HepG2 (cell line): Measurements from ENCODE around the gene ZFAND2A. TPM values are rescaled to one million over a fixed set of nuclear protein-coding genes. Genes with fewer than 3 reads are reported as not detected.
A peak's percentile ranks its signal among the peaks of the same experiment; 100 is the strongest.

Experiments used
- ATAC-seq: fragments of 200-7000 bp; cut with Tn5 transposase; 3 replicates; pipeline ENCODE4 v1.9.1; 2020; ENCODE audit warnings: mild to moderate bottlenecking, moderate library complexity
- BruUV-seq: library from RNA; stranded (reverse); fragments of 400-500 nt; replicated peaks from 2 replicates; lab custom pipeline; 2021; lab: Mats Ljungman, UMichigan
- CTCF ChIA-PET: fragments of 300-600 bp; formaldehyde crosslinking; extraction: SDS; loops from one replicate; lab custom pipeline; 2021; ENCODE audit warnings: low total read pairs, inconsistent platforms, low intra/inter-chr PET ratio; lab: Yijun Ruan, JAX
- POLR2A ChIA-PET: fragments of 350-600 bp; sonication (Branson Sonifier 250); formaldehyde crosslinking; loops from one replicate; lab custom pipeline; 2020; ENCODE audit warnings: antibody characterized with exemption, inconsistent platforms; lab: Yijun Ruan, JAX
- DNase-seq: peaks from one replicate; pipeline ENCODE4 v3.0.0-alpha.2; 2015; ENCODE audit warnings: low spot score
- FAIRE-seq: peaks from 3 replicates; lab custom pipeline; 2011; peaks lifted over from hg19 to GRCh38; lab: Jason Lieb, UNC
- H2AFZ ChIP-seq: one replicate; pipeline ENCODE4 v1.6.1; 2011; ENCODE audit warnings: low read length, inconsistent platforms
- H3K27ac ChIP-seq: fragments of 300-600 bp; 3 replicates; pipeline ENCODE4 v1.8.0; 2011; ENCODE audit warnings: mixed run types, mild to moderate bottlenecking, mixed read lengths, low read length, inconsistent platforms; ENCODE audit not compliant: insufficient read depth; ENCODE audit errors: extremely low read length
- H3K27me3 ChIP-seq, 2 experiments: fragments of 200-600 bp in 1 of 2; 2 replicates in 1 of 2; 3 replicates in 1 of 2; pipeline versions ENCODE4 v1.6.0 to v1.8.0; 2011; ENCODE audit warnings: low read length in 2 of 2, mild to moderate bottlenecking in 2 of 2, moderate library complexity in 2 of 2, inconsistent platforms in 1 of 2; ENCODE audit not compliant: insufficient read depth in 2 of 2, control insufficient read depth in 1 of 2
- H3K36me3 ChIP-seq, 2 experiments: fragments of 200-600 bp in 1 of 2; replicated peaks in 1 of 2; 2 replicates in 1 of 2; 3 replicates in 1 of 2; pipeline versions ENCODE4 v1.5.1 to v1.8.0; 2011; ENCODE audit warnings: low read length in 2 of 2, inconsistent platforms in 1 of 2; ENCODE audit not compliant: insufficient read depth in 2 of 2, control insufficient read depth in 1 of 2
- H3K4me1 ChIP-seq: 2 replicates; pipeline ENCODE4 v1.5.1; 2012; ENCODE audit warnings: low read length, inconsistent platforms; ENCODE audit not compliant: insufficient read depth
- H3K4me2 ChIP-seq: 2 replicates; pipeline ENCODE4 v1.6.0; 2011; ENCODE audit warnings: low read depth, low read length, inconsistent platforms
- H3K4me3 ChIP-seq, 3 experiments: fragments of 200-600 bp in 1 of 3; sonication (generic), shearing (Covaris generic) in 1 of 3; replicated peaks in 1 of 3; 2 replicates each; pipeline ENCODE4 v1.5.1; 2011 to 2016; ENCODE audit warnings: low read length in 3 of 3, inconsistent platforms in 2 of 3, low read depth in 2 of 3, mild to moderate bottlenecking in 2 of 3, control low read depth in 1 of 3, mixed read lengths in 1 of 3; ENCODE audit not compliant: insufficient read depth in 1 of 3
- H3K79me2 ChIP-seq: one replicate; pipeline ENCODE4 v1.6.1; 2011; ENCODE audit warnings: low read length, inconsistent platforms; ENCODE audit not compliant: insufficient read depth
- H3K9ac ChIP-seq: 2 replicates; pipeline ENCODE4 v1.6.0; 2011; ENCODE audit warnings: mild to moderate bottlenecking, low read depth, low read length, inconsistent platforms; ENCODE audit not compliant: insufficient read depth
- H3K9me3 ChIP-seq: 2 replicates; pipeline ENCODE4 v1.5.1; 2012; ENCODE audit warnings: mild to moderate bottlenecking, low read length
- H4K20me1 ChIP-seq: 2 replicates; pipeline ENCODE4 v1.6.0; 2011; ENCODE audit warnings: inconsistent platforms, mild to moderate bottlenecking, low read length, moderate library complexity; ENCODE audit not compliant: insufficient read depth
- EP300 ChIP-seq, 3 experiments: sonication (generic) in 1 of 3; formaldehyde crosslinking in 1 of 3; IDR thresholded peaks; 2 replicates each; pipeline versions ENCODE4 v1.5.1 to v1.6.1; 2011 to 2020; ENCODE audit warnings: low read depth in 2 of 3, low read length in 2 of 3, borderline replicate concordance in 1 of 3, improper control_type of control experiment in 1 of 3, mild to moderate bottlenecking in 1 of 3, missing genetic modification reagents in 1 of 3, moderate library complexity in 1 of 3
- GPN1 ChIP-seq: sonication (generic); formaldehyde crosslinking; IDR thresholded peaks from 2 replicates; pipeline ENCODE4 v1.5.1; 2020; ENCODE audit warnings: missing genetic modification reagents, borderline replicate concordance
- GZF1 ChIP-seq: sonication (generic); formaldehyde crosslinking; IDR thresholded peaks from 2 replicates; pipeline ENCODE4 v1.5.1; 2020; ENCODE audit warnings: mild to moderate bottlenecking, missing genetic modification reagents
- KMT2B ChIP-seq: IDR thresholded peaks from 2 replicates; pipeline ENCODE4 v1.6.1; 2016; ENCODE audit warnings: missing genetic modification reagents, missing compliant biosample characterization
- LBX2 ChIP-seq: sonication (generic); formaldehyde crosslinking; IDR thresholded peaks from 2 replicates; pipeline ENCODE4 v1.5.0; 2020; ENCODE audit warnings: missing genetic modification reagents, mild to moderate bottlenecking, borderline replicate concordance
- MYNN ChIP-seq: sonication (generic); formaldehyde crosslinking; IDR thresholded peaks from 2 replicates; pipeline ENCODE4 v1.4.0; 2020; ENCODE audit warnings: mild to moderate bottlenecking, low read depth, missing genetic modification reagents
- MZF1 ChIP-seq: sonication (generic); formaldehyde crosslinking; IDR thresholded peaks from 2 replicates; pipeline ENCODE4 v1.8.1; 2023; ENCODE audit warnings: mild to moderate bottlenecking, missing genetic modification reagents, borderline replicate concordance
- NFIC ChIP-seq: IDR thresholded peaks from 2 replicates; pipeline ENCODE4 v1.6.1; 2012; ENCODE audit warnings: mild to moderate bottlenecking, low read length, inconsistent platforms
- NFKB2 ChIP-seq: sonication (generic); formaldehyde crosslinking; IDR thresholded peaks from 2 replicates; pipeline ENCODE4 v1.4.0; 2020; ENCODE audit warnings: missing genetic modification reagents, borderline replicate concordance
- PHF21A ChIP-seq: sonication (generic); formaldehyde crosslinking; IDR thresholded peaks from 2 replicates; pipeline ENCODE4 v1.5.0; 2020; ENCODE audit warnings: mild to moderate bottlenecking, missing genetic modification reagents
- RXRA ChIP-seq: sonication (generic); formaldehyde crosslinking; IDR thresholded peaks from 2 replicates; pipeline ENCODE4 v1.5.1; 2020; ENCODE audit warnings: missing genetic modification reagents
- SIN3B ChIP-seq: fragments of 150-350 bp; IDR thresholded peaks from 2 replicates; pipeline ENCODE4 v1.6.1; 2014; ENCODE audit warnings: low read length
- SNRNP70 ChIP-seq: fragments of 200-400 bp; formaldehyde crosslinking; IDR thresholded peaks from 2 replicates; pipeline ENCODE4 v1.6.1; 2017; ENCODE audit warnings: mild to moderate bottlenecking, low read depth, low read length, moderate library complexity
- SP5 ChIP-seq: IDR thresholded peaks from 2 replicates; pipeline ENCODE4 v1.6.1; 2016; ENCODE audit warnings: low read depth, borderline replicate concordance
- SSRP1 ChIP-seq: IDR thresholded peaks from 2 replicates; pipeline ENCODE4 v1.6.1; 2016; ENCODE audit warnings: control low read depth
- YEATS4 ChIP-seq: sonication (generic); formaldehyde crosslinking; IDR thresholded peaks from 2 replicates; pipeline ENCODE4 v1.4.0; 2020; ENCODE audit warnings: missing genetic modification reagents, borderline replicate concordance
- ZBTB38 ChIP-seq: sonication (generic); formaldehyde crosslinking; IDR thresholded peaks from 2 replicates; pipeline ENCODE4 v1.5.1; 2020; ENCODE audit warnings: mild to moderate bottlenecking, missing genetic modification reagents
- ZFP41 ChIP-seq: sonication (generic); formaldehyde crosslinking; IDR thresholded peaks from 2 replicates; pipeline ENCODE4 v1.4.0; 2020; ENCODE audit warnings: mild to moderate bottlenecking, missing genetic modification reagents, borderline replicate concordance
- ZMYM4 ChIP-seq: sonication (generic); formaldehyde crosslinking; IDR thresholded peaks from 2 replicates; pipeline ENCODE4 v1.8.1; 2023; ENCODE audit warnings: mild to moderate bottlenecking, missing genetic modification reagents
- ZNF121 ChIP-seq: sonication (generic); formaldehyde crosslinking; IDR thresholded peaks from 2 replicates; pipeline ENCODE4 v1.5.0; 2020; ENCODE audit warnings: mild to moderate bottlenecking, missing genetic modification reagents
- ZNF205 ChIP-seq: IDR thresholded peaks from 2 replicates; pipeline ENCODE4 v1.6.1; 2018; ENCODE audit warnings: missing biosample characterization, missing genetic modification reagents
- ZNF253 ChIP-seq: sonication (generic); formaldehyde crosslinking; IDR thresholded peaks from 2 replicates; pipeline ENCODE4 v1.8.0; 2022; ENCODE audit warnings: mild to moderate bottlenecking, missing genetic modification reagents, borderline replicate concordance
- ZNF292 ChIP-seq: sonication (generic); formaldehyde crosslinking; IDR thresholded peaks from 2 replicates; pipeline ENCODE4 v1.8.1; 2022; ENCODE audit warnings: mild to moderate bottlenecking, low read depth, missing genetic modification reagents, borderline replicate concordance
- ZNF510 ChIP-seq: sonication (generic); formaldehyde crosslinking; IDR thresholded peaks from 2 replicates; pipeline ENCODE4 v1.4.0; 2020; ENCODE audit warnings: low read depth, mild to moderate bottlenecking, missing genetic modification reagents
- ZNF740 ChIP-seq: sonication (generic); formaldehyde crosslinking; IDR thresholded peaks from 2 replicates; pipeline ENCODE4 v1.4.0; 2020; ENCODE audit warnings: missing genetic modification reagents
- ZNF768 ChIP-seq: sonication (generic); formaldehyde crosslinking; IDR thresholded peaks from 2 replicates; pipeline ENCODE4 v1.4.0; 2020; ENCODE audit warnings: missing genetic modification reagents
- ZNF781 ChIP-seq: sonication (generic); formaldehyde crosslinking; IDR thresholded peaks from 2 replicates; pipeline ENCODE4 v1.5.1; 2020; ENCODE audit warnings: borderline replicate concordance, mild to moderate bottlenecking, missing genetic modification reagents; ENCODE audit errors: not compliant biosample characterization
- WGBS: methylation state at CpG from one replicate; pipeline ENCODE4 v1.1.6; 2017; ENCODE audit warnings: low lambda C conversion rate; 5-methylcytosine and 5-hydroxymethylcytosine counted together
- in situ Hi-C: cut with HindIII; loops from 2 replicates; pipeline ENCODE4 v1.10.0; 2017; ENCODE audit warnings: low pct_unique_long_range_greater_than_20kb; ENCODE audit not compliant: extremely low pct_ligation_motif_present
- intact Hi-C: fragments of 100-400 bp; cut with micrococcal nuclease; formaldehyde crosslinking; loops from one replicate; pipeline ENCODE4 v1.10.0; 2022; ENCODE audit not compliant: unreplicated experiment
- polyA plus RNA-seq, 8 experiments: library from polyadenylated mRNA; depleted of rRNA in 3 of 8; stranded (reverse) in 7 of 8; unstranded in 1 of 8; fragments of >200 nt; fragmentation: Illumina TruSeq in 4 of 8; extraction: Trizol in 4 of 8; gene quantifications; 2 replicates each; pipeline versions ENCODE4 v1.2.1 to v1.2.3, GENCODE V29; 2011 to 2016; ENCODE audit warnings: low read depth in 4 of 8, missing spikeins in 1 of 8, mixed read lengths in 1 of 8; ENCODE audit not compliant: insufficient read depth in 1 of 8
- total RNA-seq, 5 experiments: library from RNA; depleted of rRNA; stranded (reverse); fragments of >200 nt; fragmentation: Illumina TruSeq; extraction: Trizol; gene quantifications; 2 replicates each; pipeline ENCODE4 v1.2.3, GENCODE V29; 2016; ENCODE audit warnings: low read depth in 1 of 5

The ZFAND2A gene
- total and polyA plus RNA-seq, 2 of the 13 experiments (the other 11 are each of a cell fraction or from before 2014, with no cell fraction given), result 140 to 153 TPM

- H3K27ac ChIP-seq, result peak overlapping the region; percentile 88
- in situ Hi-C loops, result loop anchor here (5.0 kb wide), 1 partner anchor 73 kb away; the partner anchor contains the start of gene GPER1
- peaks cover 39% of the 10 kb centered on the region for H3K79me2 ChIP-seq
- H3K9me3 ChIP-seq, result no peaks in the 10 kb centered on the region
- no peaks in the 10 kb centered on the region; a peak in 1 of 5 replicates for H3K27me3 ChIP-seq
- intact Hi-C loops, result no loop called here
- no peak overlapping the region for H2AFZ ChIP-seq
- H3K4me1 ChIP-seq, result peaks cover 39% of the 10 kb centered on the region
- peak overlapping the region; percentile 73 to 100 (median 97) for H3K4me3 ChIP-seq
- DNase-seq (peak; percentile 63), FAIRE-seq (no peak), ATAC-seq (peak; percentile 27)
- H3K9ac ChIP-seq, result peak overlapping the region; percentile 97
- no peaks in the 10 kb centered on the region for H4K20me1 ChIP-seq
- ChIA-PET POLR2A (interaction anchor here (0.6 to 2.5 kb wide), 12 partner anchors 9 to 185 kb away, joined by 3 to 27 read pairs (median 3); partner anchors contain the start of genes COX19 and GPER1), CTCF (no interaction called here)
- peaks cover 3 to 20% of the 10 kb centered on the region in 2 experiments for H3K36me3 ChIP-seq
- BruUV-seq, result TSS peak; percentile 58
- 12% methylated on average over 19 of the region's 19 CpGs for WGBS
- H3K4me2 ChIP-seq, result peak overlapping the region; percentile 84
- TF ChIP-seq SNRNP70 (no peak), KMT2B (CRISPR knock-in tag) (no peak; the same call in 1 of the 2 replicates), SSRP1 (no peak), ZNF121 (CRISPR knock-in tag) (peak; percentile 100), SIN3B (no peak), ZNF768 (peak; percentile 45; the same call in 1 of the 2 replicates), PHF21A (CRISPR knock-in tag) (0 out of 2 replicates have a peak, but pooled peaks have one; percentile 5), SP5 (CRISPR knock-in tag) (peak; percentile 26; the same call in 1 of the 2 replicates), ZNF781 (CRISPR knock-in tag) (peak; percentile 43), ZNF510 (CRISPR knock-in tag) (no peak), GZF1 (peak; percentile 42; the same call in 1 of the 2 replicates), EP300 (IDR thresholded peaks at IDR 0.05; ENCODE audit: low read depth in 2 of 2, low read length in 2 of 2) (no peak), EP300 (CRISPR knock-in tag; IDR thresholded peaks at IDR 0.05; ENCODE audit: borderline replicate concordance) (peak; percentile 15; the same call in 1 of the 2 replicates), ZNF253 (no peak), YEATS4 (no peak), MYNN (CRISPR knock-in tag) (no peak), NFKB2 (CRISPR knock-in tag) (no peak), MZF1 (CRISPR knock-in tag) (no peak), ZFP41 (CRISPR knock-in tag) (0 out of 2 replicates have a peak, but pooled peaks have one; percentile 39), NFIC (no peak), ZNF740 (CRISPR knock-in tag) (no peak), RXRA (CRISPR knock-in tag) (0 out of 2 replicates have a peak, but pooled peaks have one; percentile 21), ZMYM4 (CRISPR knock-in tag) (peak; percentile 4; the same call in 1 of the 2 replicates), LBX2 (CRISPR knock-in tag) (no peak), GPN1 (CRISPR knock-in tag) (no peak), ZNF205 (CRISPR knock-in tag) (no peak), ZNF292 (CRISPR knock-in tag) (no peak), ZBTB38 (CRISPR knock-in tag) (no peak; the same call in 1 of the 2 replicates)
These were observed 650 bp upstream of the ZFAND2A start for GRCh38 chr7:1160670-1161021.
